ENCODE data around the gene CYP2A7. TPM values are rescaled to one million over a fixed set of nuclear protein-coding genes. Genes with fewer than 3 reads are reported as not detected.
"Not testable (repeated sequence)": the region's sequence is repeated elsewhere in the genome, so short reads cannot be mapped to it uniquely, and the experiment has no call there.

Gene CYP2A7
- total and polyA plus RNA-seq, 5 donors: not detected

DNA sequence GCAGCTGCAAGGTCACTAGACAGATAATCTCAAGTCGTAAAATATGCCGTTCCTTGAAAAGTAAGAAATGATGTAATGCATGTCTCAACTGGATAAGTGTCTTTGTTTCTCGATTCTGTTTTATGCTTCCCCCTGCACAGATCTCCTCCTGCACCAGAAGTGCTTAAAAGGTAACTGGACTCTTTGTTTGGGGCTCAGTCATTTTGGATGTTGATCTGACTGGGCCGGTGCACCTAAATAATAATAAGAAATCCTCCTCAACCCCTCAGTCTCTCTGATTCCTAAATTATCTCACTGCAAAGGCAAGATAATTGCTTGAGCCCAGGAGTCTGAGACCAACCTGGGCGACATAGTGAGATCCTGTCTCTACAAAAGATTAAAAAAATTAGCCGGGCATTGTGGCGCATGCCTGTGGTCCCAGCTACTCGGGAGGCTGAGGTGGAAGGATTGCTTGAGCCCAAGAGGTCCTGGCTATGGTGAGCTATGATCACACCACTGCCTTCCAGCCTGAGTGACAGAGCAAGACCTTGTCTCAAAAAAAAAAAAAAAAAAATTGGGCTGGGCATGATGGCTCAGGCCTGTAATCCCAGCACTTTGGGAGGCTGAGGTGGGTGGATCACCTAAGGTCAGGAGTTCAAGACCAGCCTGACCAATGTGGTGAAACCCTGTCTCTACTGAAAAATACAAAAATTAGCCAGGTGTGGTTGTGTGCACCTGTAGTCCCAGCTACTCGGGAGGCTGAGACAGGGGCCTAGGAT is 17.1 kb downstream of the CYP2A7 start:
- H3K4me1 ChIP-seq (ENCODE audit: control insufficient read depth, insufficient read depth, low read length); DNase-seq; H3K27ac ChIP-seq (ENCODE audit: low read length); intact Hi-C loops (cut with DNase I); H3K4me3 ChIP-seq (ENCODE audit: low read length); ATAC-seq; H3K27me3 ChIP-seq (ENCODE audit: control insufficient read depth, insufficient read depth); H3K9me3 ChIP-seq (ENCODE audit: control insufficient read depth, low read length): not testable (repeated sequence)
- WGBS: 51% methylated on average over 9 of the region's 9 CpGs

DNA sequence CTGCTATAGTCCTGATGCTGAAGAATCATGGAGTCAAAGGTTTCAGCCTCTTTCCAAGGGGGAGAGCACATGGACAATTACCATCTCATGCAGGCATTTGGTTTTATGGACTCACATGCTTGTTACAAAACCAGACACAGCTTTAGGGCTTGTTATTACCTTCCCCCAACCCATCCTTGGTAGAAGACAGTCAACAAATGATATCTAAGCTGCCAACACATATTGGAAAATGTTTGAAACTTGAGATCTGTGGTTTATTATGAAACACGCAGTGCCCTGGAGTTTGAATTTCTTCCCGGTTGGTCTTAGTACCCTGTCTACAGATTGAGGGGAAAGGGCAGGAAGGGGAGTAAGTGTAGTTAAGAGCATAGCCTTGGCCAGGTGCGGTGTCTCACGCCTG is 19.2 kb downstream of the CYP2A7 start:
- H3K4me1 ChIP-seq (ENCODE audit: control insufficient read depth, insufficient read depth, low read length): no peaks in the 10 kb centered on the region
- ATAC-seq: no peak
- no peaks in the 10 kb centered on the region for H3K27me3 ChIP-seq (ENCODE audit: control insufficient read depth, insufficient read depth)
- no peak overlapping the region for H3K4me3 ChIP-seq (ENCODE audit: low read length)
- H3K9me3 ChIP-seq (ENCODE audit: control insufficient read depth, low read length): no peaks in the 10 kb centered on the region
- H3K27ac ChIP-seq (ENCODE audit: low read length): no peak overlapping the region
- 86% methylated on average over 4 of the region's 4 CpGs for WGBS
- DNase-seq: no peak
- intact Hi-C loops (cut with DNase I): no loop called here

GRCh38 chr19:40862333-40862732 is 19.7 kb downstream of the CYP2A7 start:
- WGBS: 94% methylated on average over 3 of the region's 3 CpGs
- Histone ChIP-seq H3K27me3 (ENCODE audit: control insufficient read depth, insufficient read depth) (no peaks in the 10 kb centered on the region), H3K27ac (ENCODE audit: low read length) (no peak overlapping the region), H3K4me3 (ENCODE audit: low read length) (no peak overlapping the region), H3K4me1 (ENCODE audit: control insufficient read depth, insufficient read depth, low read length) (no peaks in the 10 kb centered on the region), H3K9me3 (ENCODE audit: control insufficient read depth, low read length) (no peaks in the 10 kb centered on the region)
- DNase-seq (no peak), ATAC-seq (no peak)
- intact Hi-C loops (cut with DNase I): no loop called here

DNA sequence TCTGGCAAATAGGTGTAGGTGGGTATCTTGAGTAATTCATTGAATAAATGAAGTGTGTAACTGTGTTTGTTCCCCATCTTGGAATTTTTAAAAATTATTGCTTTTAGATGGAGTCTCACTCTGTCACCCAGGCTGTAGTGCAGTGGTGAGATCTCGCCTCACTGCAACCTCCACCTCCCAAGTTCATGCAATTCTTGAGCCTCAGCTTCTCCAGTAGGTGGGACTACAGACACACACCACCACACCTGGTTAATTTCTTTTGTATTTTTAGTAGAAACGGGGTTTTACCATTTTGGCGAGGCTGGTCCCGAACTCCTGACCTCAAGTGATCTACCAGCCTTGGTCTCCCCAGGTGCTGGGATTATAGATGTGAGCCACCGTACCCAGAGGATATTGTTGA is 23.9 kb downstream of the CYP2A7 start:
- ATAC-seq: no peak
- intact Hi-C loops (cut with DNase I): no loop called here
- Histone ChIP-seq H3K4me1 (ENCODE audit: control insufficient read depth, insufficient read depth, low read length) (no peaks in the 10 kb centered on the region), H3K27me3 (ENCODE audit: control insufficient read depth, insufficient read depth) (no peaks in the 10 kb centered on the region), H3K4me3 (ENCODE audit: low read length) (no peak overlapping the region), H3K27ac (ENCODE audit: low read length) (no peak overlapping the region), H3K9me3 (ENCODE audit: control insufficient read depth, low read length) (no peaks in the 10 kb centered on the region)
- DNase-seq: no peak
- 92% methylated on average over 5 of the region's 5 CpGs for WGBS

DNA sequence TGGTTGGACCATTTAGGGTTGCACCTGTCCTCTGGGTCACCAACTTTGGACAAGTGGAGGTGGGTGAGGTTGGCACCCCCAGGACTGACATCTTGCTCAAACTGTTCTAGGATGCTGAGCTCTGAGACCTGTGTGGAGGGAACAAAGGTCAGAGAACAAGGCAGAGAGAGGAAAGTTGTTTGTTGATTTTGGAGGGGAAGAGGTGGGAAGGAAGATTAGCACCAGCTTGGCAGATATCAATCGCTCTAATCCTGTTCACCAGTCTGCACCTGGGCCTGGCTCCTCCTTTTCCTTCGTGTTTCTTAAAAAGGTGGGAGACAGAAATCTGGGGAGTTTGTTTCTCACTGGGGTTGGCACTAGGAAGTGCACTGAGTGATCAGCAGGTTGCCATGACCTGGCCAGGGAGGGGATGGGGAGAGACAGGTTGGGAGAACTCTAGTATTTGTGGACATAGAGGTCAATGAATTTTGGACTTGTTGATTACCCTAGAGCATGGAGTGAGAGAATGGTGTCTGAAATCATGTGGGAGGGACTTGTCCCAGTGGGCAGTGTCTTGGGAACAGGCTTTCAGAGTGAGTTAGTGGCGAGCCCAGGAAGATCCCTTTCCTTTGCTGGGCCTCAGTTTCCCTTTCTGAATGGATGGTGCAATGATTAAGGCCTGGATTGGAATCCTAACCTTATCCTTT is 29.4 kb downstream of the CYP2A7 start:
- DNase-seq; H3K27ac ChIP-seq (ENCODE audit: low read length); H3K4me1 ChIP-seq (ENCODE audit: control insufficient read depth, insufficient read depth, low read length); ATAC-seq; H3K4me3 ChIP-seq (ENCODE audit: low read length); H3K27me3 ChIP-seq (ENCODE audit: control insufficient read depth, insufficient read depth); H3K9me3 ChIP-seq (ENCODE audit: control insufficient read depth, low read length); intact Hi-C loops (cut with DNase I): not testable (repeated sequence)
- WGBS: 63% methylated on average over 2 of the region's 3 CpGs

DNA sequence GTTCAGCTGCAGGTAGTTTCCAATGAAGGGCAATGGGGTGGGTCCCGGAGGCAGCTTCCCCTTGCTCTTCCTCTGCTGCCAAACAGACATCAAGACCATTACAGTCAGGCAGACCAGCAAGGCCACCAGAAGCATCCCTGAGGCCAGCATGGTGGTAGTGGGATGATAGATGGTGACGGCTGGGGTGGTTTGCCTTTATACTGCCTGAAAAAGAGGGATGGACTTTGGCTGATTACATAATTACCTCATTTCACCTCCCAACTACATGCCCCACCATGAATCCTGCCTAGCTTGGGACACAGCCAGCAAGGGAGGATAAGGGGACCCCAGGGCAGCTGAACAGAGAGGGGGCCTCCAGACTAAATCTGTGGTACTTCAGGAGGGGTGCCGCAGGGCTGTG is 31.8 kb downstream of the CYP2A7 start, which contains the start of gene CYP2A6:
Gene CYP2A6, minus strand, starts transcription at position 171 of the 400 bp plus-strand sequence. Its CDS starts 21 bp downstream, at position 150.
- intact Hi-C loops (cut with DNase I); H3K27me3 ChIP-seq (ENCODE audit: control insufficient read depth, insufficient read depth); H3K9me3 ChIP-seq (ENCODE audit: control insufficient read depth, low read length); H3K4me3 ChIP-seq (ENCODE audit: low read length); ATAC-seq; H3K27ac ChIP-seq (ENCODE audit: low read length); H3K4me1 ChIP-seq (ENCODE audit: control insufficient read depth, insufficient read depth, low read length): not testable (repeated sequence)
- WGBS: 86% methylated on average over 3 of the region's 3 CpGs
- peak in 1 of 3 donors; percentile 18 for DNase-seq

DNA sequence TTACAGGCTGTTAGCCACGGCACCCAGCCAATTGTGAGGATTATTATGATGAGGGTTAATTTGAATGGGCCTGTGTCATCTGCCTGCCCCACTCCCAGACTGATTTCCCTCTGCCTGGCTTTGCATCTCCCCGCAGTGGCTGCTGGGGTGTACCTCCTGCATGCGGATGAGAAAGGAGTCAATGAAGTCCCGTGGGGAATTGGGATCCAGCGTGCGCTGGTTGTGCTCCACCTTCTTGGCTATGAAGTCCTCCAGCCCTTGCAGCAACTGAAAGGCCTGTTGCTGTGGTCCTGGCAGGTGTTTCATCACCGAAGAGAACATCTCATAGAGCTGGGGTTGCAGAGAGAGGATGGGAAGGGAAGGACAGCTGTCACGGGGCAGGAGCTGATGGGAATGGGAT is 35.3 kb downstream of the CYP2A7 start:
- H3K4me1 ChIP-seq (ENCODE audit: control insufficient read depth, insufficient read depth, low read length); H3K27me3 ChIP-seq (ENCODE audit: control insufficient read depth, insufficient read depth); H3K4me3 ChIP-seq (ENCODE audit: low read length); intact Hi-C loops (cut with DNase I); H3K27ac ChIP-seq (ENCODE audit: low read length); H3K9me3 ChIP-seq (ENCODE audit: control insufficient read depth, low read length); ATAC-seq: not testable (repeated sequence)
- DNase-seq: peak in 1 of 3 donors; percentile 17
- 78% methylated on average over 8 of the region's 8 CpGs for WGBS

DNA sequence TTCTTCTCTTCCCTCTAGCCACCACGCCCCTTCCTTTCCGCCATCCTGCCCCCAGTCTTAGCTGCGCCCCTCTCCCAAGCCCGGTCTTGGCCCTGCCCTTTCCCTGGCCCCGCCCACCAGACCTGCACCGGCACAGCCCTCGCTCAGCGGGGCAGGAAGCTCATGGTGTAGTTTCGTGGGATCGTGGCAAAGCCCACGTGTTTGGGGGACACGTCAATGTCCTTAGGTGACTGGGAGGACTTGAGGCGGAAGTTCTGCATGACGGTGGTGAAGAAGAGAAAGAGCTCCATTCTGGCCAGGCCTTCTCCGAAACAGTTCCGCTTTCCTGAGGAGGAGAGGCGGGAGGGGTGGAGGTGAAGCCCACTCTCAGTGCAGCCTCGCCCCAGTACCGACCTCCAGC is 38.4 kb downstream of the CYP2A7 start:
- intact Hi-C loops (cut with DNase I); H3K4me1 ChIP-seq (ENCODE audit: control insufficient read depth, insufficient read depth, low read length); H3K4me3 ChIP-seq (ENCODE audit: low read length); H3K9me3 ChIP-seq (ENCODE audit: control insufficient read depth, low read length); H3K27me3 ChIP-seq (ENCODE audit: control insufficient read depth, insufficient read depth); H3K27ac ChIP-seq (ENCODE audit: low read length): not testable (repeated sequence)
- ATAC-seq (peak; percentile 68 to 69), DNase-seq (peak in 2 of 3 donors; percentile 51 to 78)
- WGBS: 4% methylated on average over 16 of the region's 19 CpGs

DNA sequence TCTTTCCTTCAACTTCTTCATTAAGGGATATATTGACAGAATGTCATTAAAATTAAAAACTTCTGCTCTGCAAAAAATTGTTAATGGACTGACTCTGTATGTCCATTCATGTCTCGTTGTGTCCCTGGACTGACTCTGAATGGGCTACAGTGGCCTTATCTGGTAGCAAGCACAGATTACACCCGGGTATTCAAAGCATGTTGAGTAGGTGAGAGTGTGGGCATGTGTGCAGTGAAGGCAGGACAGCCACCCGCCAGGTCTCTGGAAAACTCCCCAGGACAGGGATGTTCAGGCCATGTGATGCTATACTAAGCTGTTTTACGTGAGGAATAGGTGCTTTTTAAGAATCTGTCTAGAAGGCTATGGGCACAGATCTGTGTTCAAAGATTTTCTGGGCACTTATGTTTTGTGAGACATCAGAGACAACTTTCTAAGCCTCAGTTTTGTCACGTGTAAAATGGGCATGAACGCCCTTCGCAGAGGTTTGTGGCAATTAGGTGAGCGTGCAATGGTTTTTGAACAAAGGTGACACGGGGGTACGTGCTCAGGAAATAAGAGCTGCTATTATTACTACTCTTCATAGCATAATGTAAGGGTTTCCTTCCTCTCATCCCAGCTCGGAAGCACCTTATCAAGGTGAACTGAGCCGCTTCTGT is 38.9 kb downstream of the CYP2A7 start:
- 33% methylated on average over 10 of the region's 12 CpGs for WGBS
- H3K27me3 ChIP-seq (ENCODE audit: control insufficient read depth, insufficient read depth); intact Hi-C loops (cut with DNase I); H3K4me3 ChIP-seq (ENCODE audit: low read length); H3K27ac ChIP-seq (ENCODE audit: low read length); H3K4me1 ChIP-seq (ENCODE audit: control insufficient read depth, insufficient read depth, low read length); DNase-seq; H3K9me3 ChIP-seq (ENCODE audit: control insufficient read depth, low read length): not testable (repeated sequence)
- peak in 1 of 2 donors; percentile 41 for ATAC-seq

- 91% methylated on average over 3 of the region's 3 CpGs for WGBS
These were observed 40.0 kb downstream of the CYP2A7 start for GRCh38 chr19:40842012-40842411.

DNA sequence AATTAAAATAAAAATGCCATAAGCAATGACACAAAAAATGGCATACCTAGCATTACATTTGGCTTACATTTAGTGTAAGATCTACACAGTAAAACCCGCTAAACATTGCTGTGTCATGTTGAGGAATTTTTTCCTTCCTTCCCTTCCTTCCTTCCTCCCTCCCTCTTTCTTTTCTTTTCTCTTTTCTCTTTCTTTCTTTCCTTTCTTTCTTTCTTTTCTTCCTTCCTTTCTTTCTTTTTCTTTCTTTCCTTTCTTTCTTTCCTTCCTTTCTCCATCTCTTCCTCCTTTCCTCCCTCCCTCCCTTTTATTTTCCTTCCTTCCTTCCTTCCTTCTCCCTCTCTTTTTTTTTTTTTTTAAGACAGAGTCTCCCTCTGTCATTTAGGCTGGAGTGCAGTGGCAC is 43.6 kb downstream of the CYP2A7 start:
- ATAC-seq; H3K27me3 ChIP-seq (ENCODE audit: control insufficient read depth, insufficient read depth); H3K9me3 ChIP-seq (ENCODE audit: control insufficient read depth, low read length); intact Hi-C loops (cut with DNase I); H3K4me1 ChIP-seq (ENCODE audit: control insufficient read depth, insufficient read depth, low read length); H3K4me3 ChIP-seq (ENCODE audit: low read length); H3K27ac ChIP-seq (ENCODE audit: low read length); DNase-seq: not testable (repeated sequence)
- WGBS: 74% methylated on average over 1 of the region's 1 CpG

More at GRCh38 chr19:40842012-40842411, 40.0 kb downstream of the CYP2A7 start:
- H3K4me1 ChIP-seq (ENCODE audit: control insufficient read depth, insufficient read depth, low read length); H3K9me3 ChIP-seq (ENCODE audit: control insufficient read depth, low read length); intact Hi-C loops (cut with DNase I); H3K27me3 ChIP-seq (ENCODE audit: control insufficient read depth, insufficient read depth); H3K27ac ChIP-seq (ENCODE audit: low read length); ATAC-seq; H3K4me3 ChIP-seq (ENCODE audit: low read length); DNase-seq: not testable (repeated sequence)
